NT2/D1 (cell line): ENCODE data around the gene LCN1.

Experiments
- SUZ12 ChIP-seq: IDR thresholded peaks from 2 replicates; pipeline ENCODE4 v1.6.1; 2011; ENCODE audit not compliant: insufficient read length, insufficient read depth; ENCODE audit errors: extremely low read depth
- YY1 ChIP-seq: IDR thresholded peaks from 2 replicates; pipeline ENCODE4 v1.6.1; 2011; ENCODE audit not compliant: insufficient read length, insufficient read depth
- ZNF274 ChIP-seq: IDR thresholded peaks from 2 replicates; pipeline ENCODE4 v1.6.1; 2011; ENCODE audit warnings: mild to moderate bottlenecking, low read depth, low read length

DNA sequence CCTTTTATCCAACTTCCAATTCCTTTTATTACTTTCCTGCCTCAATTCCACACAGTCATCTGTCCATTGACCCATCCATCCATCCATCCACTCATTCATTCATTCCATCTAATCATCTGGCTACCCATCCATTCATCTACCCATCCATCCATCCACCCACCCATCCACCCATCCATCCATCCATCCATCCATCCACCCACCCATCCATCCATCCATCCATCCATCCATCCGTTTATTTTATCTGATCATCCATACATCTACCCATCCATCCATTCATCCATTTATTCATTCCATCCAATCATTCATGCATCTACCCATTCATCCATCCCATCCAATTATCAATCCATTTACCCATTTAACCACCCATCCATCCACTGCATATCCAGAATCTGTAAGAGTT, 51.9 kb downstream of the LCN1 start:
- no peak for TF ChIP-seq ZNF274
- TF ChIP-seq YY1: no peak
- no peak for TF ChIP-seq SUZ12
